ENCODE results near the gene ALG14.

DNA sequence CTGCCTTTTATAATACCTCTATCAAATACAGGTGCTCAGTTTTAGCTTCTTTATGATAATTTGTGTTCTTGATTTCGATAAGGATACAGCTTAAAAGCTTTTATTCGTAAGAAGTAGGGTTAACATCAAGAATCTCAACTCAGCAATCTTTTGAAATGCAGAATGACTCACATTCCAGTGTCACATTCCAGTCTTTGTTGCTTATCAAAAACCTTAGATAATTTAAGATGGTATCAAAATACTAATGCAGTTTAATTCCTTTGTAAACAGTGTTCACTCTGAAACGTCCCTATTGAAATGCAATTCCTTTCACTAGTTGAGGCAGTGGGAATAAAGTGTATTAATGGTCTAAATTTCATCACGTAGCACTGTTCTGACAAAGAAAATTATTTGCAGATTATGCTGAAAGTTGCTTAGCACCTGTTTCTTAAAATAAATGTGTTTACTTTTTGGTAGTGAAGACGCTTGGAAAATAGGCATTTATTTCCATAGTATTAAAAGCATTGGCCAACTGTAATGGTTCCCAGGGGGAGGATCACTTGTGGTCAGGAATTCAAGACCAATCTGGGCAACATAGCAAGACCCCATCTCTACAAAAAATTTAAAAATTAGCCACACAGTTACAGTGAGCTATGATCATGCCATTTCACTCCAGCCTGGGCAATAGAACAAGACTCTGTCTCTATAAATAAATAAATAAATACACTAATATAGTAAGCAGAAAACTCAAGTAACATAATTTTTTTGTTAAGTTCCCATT is 135.7 kb downstream of the ALG14 start:
- TF ChIP-seq CTCF (conservative IDR thresholded peaks at IDR 0.05 in 1 of 2, IDR thresholded peaks at IDR 0.05 in 1 of 2; ENCODE audit: extremely low read depth in 1 of 2, insufficient read depth in 1 of 2, low read depth in 1 of 2, low read length in 2 of 2) (no peak), EZH2 (IDR thresholded peaks at IDR 0.05; ENCODE audit: borderline replicate concordance, low read length) (no peak)
